HPDE6-E6E7 (cell line): ENCODE measurements around the gene WIPI1.

Experiments used
- DNase-seq: peaks from one replicate; pipeline ENCODE4 v3.0.0; 2011; ENCODE audit warnings: missing footprints; ENCODE audit errors: extremely low spot score

Gene WIPI1

GRCh38 chr17:68439656-68440290 is 17.5 kb downstream of the WIPI1 start:
- DNase-seq: no peak

GRCh38 chr17:68437979-68438822 is 19.1 kb downstream of the WIPI1 start:
- no peak for DNase-seq

- peak; percentile 71 for DNase-seq
Observed at GRCh38 chr17:68435876-68436842, 21.1 kb downstream of the WIPI1 start.

GRCh38 chr17:68435361-68435760 is 21.9 kb downstream of the WIPI1 start:
- no peak for DNase-seq

GRCh38 chr17:68433911-68434508 is 23.3 kb downstream of the WIPI1 start:
- DNase-seq: no peak

- no peak for DNase-seq
Observed at GRCh38 chr17:68433211-68433610, 24.1 kb downstream of the WIPI1 start.

GRCh38 chr17:68432086-68432864 is 25.0 kb downstream of the WIPI1 start:
- DNase-seq: no peak

- no peak for DNase-seq
Observed at GRCh38 chr17:68431661-68432071, 25.6 kb downstream of the WIPI1 start.

- no peak for DNase-seq
Observed at GRCh38 chr17:68431045-68431608, 26.2 kb downstream of the WIPI1 start.

GRCh38 chr17:68429881-68430280 is 27.4 kb downstream of the WIPI1 start:
- DNase-seq: no peak

GRCh38 chr17:68428498-68429172 is 28.7 kb downstream of the WIPI1 start:
- DNase-seq: no peak

- DNase-seq: no peak
Observed at GRCh38 chr17:68427575-68427974, 29.7 kb downstream of the WIPI1 start.

GRCh38 chr17:68425979-68426378 is 31.3 kb downstream of the WIPI1 start:
- no peak for DNase-seq

GRCh38 chr17:68424861-68425260 is 32.4 kb downstream of the WIPI1 start:
- peak; percentile 28 for DNase-seq

- no peak for DNase-seq
Observed at GRCh38 chr17:68424203-68424602, 33.1 kb downstream of the WIPI1 start.

GRCh38 chr17:68423251-68423650 is 34.0 kb downstream of the WIPI1 start:
- DNase-seq: no peak

GRCh38 chr17:68422821-68423220 is 34.5 kb downstream of the WIPI1 start:
- no peak for DNase-seq

GRCh38 chr17:68421486-68421885 is 35.8 kb downstream of the WIPI1 start:
- DNase-seq: no peak

GRCh38 chr17:68420065-68420464 is 37.2 kb downstream of the WIPI1 start:
- DNase-seq: no peak

- DNase-seq: no peak
Observed at GRCh38 chr17:68418876-68419275, 38.4 kb downstream of the WIPI1 start.
